Small intestine (tissue), 7 donors: ENCODE results near the gene LRRC56. TPM values are rescaled to one million over a fixed set of nuclear protein-coding genes. Genes with fewer than 3 reads are reported as not detected.

Experiments used
- DNase-seq, 2 donors: peaks; one replicate each; pipeline versions ENCODE4 v3.0.0 to v3.0.0-alpha.2; 2013
- FAIRE-seq: peaks from 2 replicates; lab custom pipeline; 2012; peaks lifted over from hg19 to GRCh38; lab: Jason Lieb, UNC
- H3K27ac ChIP-seq, 3 donors: one replicate each; pipeline ENCODE4 v1.5.1; 2013; ENCODE audit warnings: low read length in 2 of 3, mild to moderate bottlenecking in 2 of 3, control low read depth in 1 of 3, inconsistent platforms in 1 of 3, low read depth in 1 of 3, moderate library complexity in 1 of 3
- H3K27me3 ChIP-seq, 3 donors: one replicate each; pipeline ENCODE4 v1.6.1; 2013; ENCODE audit warnings: low read length in 3 of 3, inconsistent platforms in 1 of 3; ENCODE audit not compliant: control insufficient read depth in 3 of 3, insufficient read depth in 3 of 3
- H3K36me3 ChIP-seq, 3 donors: one replicate each; pipeline ENCODE4 v1.6.1; 2013; ENCODE audit warnings: low read length in 3 of 3, inconsistent platforms in 1 of 3, low read depth in 1 of 3, mild to moderate bottlenecking in 1 of 3, moderate library complexity in 1 of 3; ENCODE audit not compliant: control insufficient read depth in 3 of 3, insufficient read depth in 2 of 3
- H3K4me1 ChIP-seq, 3 donors: one replicate each; pipeline ENCODE4 v1.6.1; 2013; ENCODE audit warnings: low read length in 2 of 3, inconsistent platforms in 1 of 3, low read depth in 1 of 3, mild to moderate bottlenecking in 1 of 3, moderate library complexity in 1 of 3; ENCODE audit not compliant: control insufficient read depth in 3 of 3, insufficient read depth in 2 of 3
- H3K4me3 ChIP-seq, 3 donors: one replicate each; pipeline ENCODE4 v1.5.1; 2013; ENCODE audit warnings: low read length in 3 of 3, control low read depth in 1 of 3, inconsistent platforms in 1 of 3, low read depth in 1 of 3, mild to moderate bottlenecking in 1 of 3, moderate library complexity in 1 of 3
- H3K9me3 ChIP-seq, 2 donors: one replicate each; pipeline ENCODE4 v1.6.1; 2013; ENCODE audit warnings: low read depth in 1 of 2, low read length in 1 of 2; ENCODE audit not compliant: control insufficient read depth in 2 of 2, insufficient read depth in 1 of 2
- WGBS, 3 donors: extraction: QIAGEN DNeasy Blood & Tissue Kit; methylation state at CpG; one replicate each; pipeline ENCODE4 v1.1.7; 2013; 5-methylcytosine and 5-hydroxymethylcytosine counted together
- polyA plus RNA-seq, 4 donors: library from polyadenylated mRNA; stranded (reverse) in 3 of 4; unstranded in 1 of 4; fragments of 200-250 nt in 3 of 4; fragments of 120-200 nt in 1 of 4; gene quantifications; one replicate each; pipeline versions ENCODE4 v1.2.1 to v1.2.3, GENCODE V29; 2013
- donor health status: healthy with polysubstance abuse.
- donor health status: control.
- donor health status: control.
- donor health status: Bipolar disorder and iron deficiency.
- donor health status: healthy.

Gene LRRC56
- polyA plus RNA-seq, 4 donors = 0.54 to 2.7 (median 1.0) TPM

DNA sequence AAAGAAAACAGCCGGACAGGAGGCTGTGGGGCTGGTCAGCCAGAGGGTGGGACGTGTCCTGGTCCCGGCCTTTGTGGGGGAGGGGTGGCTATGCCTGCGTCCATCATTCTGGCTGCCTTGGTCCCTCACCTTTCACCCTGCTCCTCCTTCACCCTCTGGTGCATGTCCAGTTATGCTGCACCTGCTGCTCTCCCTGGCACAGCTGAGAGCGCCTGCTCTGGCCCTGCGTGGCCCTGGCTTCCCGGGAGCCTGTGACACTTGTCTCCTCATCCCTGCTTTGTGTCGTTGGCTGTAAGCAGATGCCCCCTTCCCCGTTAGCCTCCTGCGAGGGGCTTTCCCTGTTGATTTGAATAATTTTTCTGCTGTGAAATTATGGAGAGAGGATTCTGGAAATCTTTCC is 55.6 kb downstream of the LRRC56 start:
- Histone ChIP-seq H3K4me3 (no peak overlapping the region), H3K4me1 (peaks cover 0 to 7% (median 0%) of the 10 kb centered on the region in 3 donors), H3K27me3 (no peaks in the 10 kb centered on the region), H3K36me3 (peaks cover 32 to 97% (median 47%) of the 10 kb centered on the region in 3 donors), H3K27ac (no peak overlapping the region), H3K9me3 (no peaks in the 10 kb centered on the region)
- DNase-seq = no peak
- WGBS, 3 donors = 90 to 98% (median 91%) methylated on average over 10 of the region's 10 CpGs
- no peak for FAIRE-seq

DNA sequence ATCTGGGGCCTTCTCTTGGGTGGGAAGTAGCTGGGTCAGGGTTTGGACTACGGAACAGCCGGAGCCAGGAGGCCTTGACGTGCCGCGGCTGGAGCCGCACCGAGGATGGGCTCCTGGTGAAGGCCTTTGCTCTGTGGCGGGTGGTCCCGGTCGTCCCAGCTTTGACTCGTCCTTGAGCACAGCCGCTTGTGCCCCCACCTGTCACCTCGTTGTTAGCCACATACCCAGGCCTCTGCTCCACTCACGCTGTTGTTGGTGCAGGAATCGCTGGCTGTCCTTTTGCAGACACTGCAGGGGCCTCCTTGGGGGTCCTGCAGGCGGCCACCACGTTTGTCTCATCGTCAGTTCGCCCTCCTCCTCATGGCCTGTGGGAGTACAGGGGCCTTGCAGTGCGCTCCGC is 56.0 kb downstream of the LRRC56 start:
- 94 to 97% (median 97%) methylated on average over 18 to 21 of the region's 21 CpGs for WGBS, 3 donors
- Histone ChIP-seq H3K4me3 (no peak overlapping the region), H3K27me3 (no peaks in the 10 kb centered on the region), H3K27ac (no peak overlapping the region), H3K36me3 (peaks cover 32 to 97% (median 49%) of the 10 kb centered on the region in 3 donors), H3K4me1 (peaks cover 0 to 2% (median 0%) of the 10 kb centered on the region in 3 donors), H3K9me3 (no peaks in the 10 kb centered on the region)
- FAIRE-seq (no peak), DNase-seq (no peak)

DNA sequence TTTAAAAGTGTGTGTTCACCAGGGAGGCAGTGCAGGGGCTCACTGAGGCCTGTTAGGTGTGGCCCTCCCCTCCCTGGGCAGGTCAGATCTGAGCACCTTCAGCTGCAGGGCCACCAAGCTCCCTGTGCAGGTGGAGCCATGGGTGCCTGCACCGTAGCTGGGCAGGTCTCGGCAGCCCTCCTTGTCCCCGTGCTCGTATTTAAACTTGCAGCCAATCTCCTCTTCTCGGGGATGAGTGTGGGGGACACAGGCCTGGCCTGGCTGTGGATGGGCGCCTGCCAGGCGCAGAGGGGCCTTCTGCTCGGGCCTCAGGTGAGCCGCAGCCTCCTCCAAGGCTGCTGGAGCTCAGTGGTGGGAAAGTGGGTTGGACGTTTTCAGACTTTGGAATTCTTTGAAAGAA is 58.1 kb downstream of the LRRC56 start:
- Histone ChIP-seq H3K27me3 (no peaks in the 10 kb centered on the region), H3K36me3 (peaks cover 44 to 97% (median 49%) of the 10 kb centered on the region in 3 donors), H3K9me3 (no peaks in the 10 kb centered on the region), H3K4me3 (no peak overlapping the region), H3K27ac (no peak overlapping the region), H3K4me1 (no peaks in the 10 kb centered on the region)
- FAIRE-seq (no peak), DNase-seq (no peak)
- WGBS, 3 donors = 91 to 93% (median 92%) methylated on average over 10 of the region's 10 CpGs

DNA sequence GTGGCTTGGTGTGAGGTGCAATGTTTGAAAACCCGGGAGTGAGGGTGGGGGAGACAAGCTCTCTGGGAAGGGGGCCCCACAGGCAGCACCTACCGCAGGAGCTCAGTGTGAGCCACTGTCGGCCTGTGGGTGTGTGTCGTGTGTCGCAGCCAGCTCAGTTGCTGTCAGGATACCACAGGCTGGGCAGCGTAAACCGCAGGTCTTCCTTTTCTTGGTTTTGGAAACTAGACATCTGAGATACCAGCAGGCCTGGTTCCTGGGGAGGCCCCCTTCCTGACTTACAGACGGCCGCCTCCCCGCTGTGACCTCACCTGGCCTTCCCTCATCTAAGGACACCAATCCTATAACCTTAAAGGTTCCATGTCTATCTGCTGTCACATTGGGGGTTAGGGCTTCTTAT is 59.0 kb downstream of the LRRC56 start:
- no peak for FAIRE-seq

DNA sequence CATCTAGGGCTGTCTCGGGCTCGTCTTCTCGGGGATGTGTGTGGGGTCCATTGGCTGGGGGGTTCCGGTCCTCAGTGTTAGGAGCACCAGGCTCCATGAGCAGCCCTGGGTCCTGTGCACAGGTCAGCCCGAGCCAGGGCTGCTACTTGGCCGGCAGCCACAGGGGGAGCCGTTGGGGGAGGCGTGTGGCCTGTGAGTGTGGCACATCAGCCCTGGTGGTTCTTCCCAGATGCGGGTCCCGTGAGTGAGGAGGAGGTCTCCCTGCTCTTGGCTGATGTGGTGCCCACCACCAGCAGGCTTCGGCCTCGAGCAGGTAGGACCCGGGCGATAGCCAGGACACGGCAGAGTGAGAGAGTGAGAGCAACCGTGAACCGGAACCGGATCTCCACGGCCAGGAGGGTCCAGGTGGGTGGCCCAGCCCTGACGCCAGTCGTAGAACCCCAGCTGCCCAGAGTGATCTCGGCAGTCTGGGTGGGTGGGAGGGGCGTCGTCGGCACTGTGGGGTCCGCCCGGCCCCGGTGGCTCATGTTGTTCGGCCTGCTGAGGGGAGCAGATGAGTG is 59.9 kb downstream of the LRRC56 start:
- Histone ChIP-seq H3K4me3 (no peak overlapping the region), H3K27ac (no peak overlapping the region), H3K36me3 (peaks cover 45 to 96% (median 46%) of the 10 kb centered on the region in 3 donors), H3K9me3 (no peaks in the 10 kb centered on the region), H3K27me3 (no peaks in the 10 kb centered on the region), H3K4me1 (no peaks in the 10 kb centered on the region)
- FAIRE-seq = no peak
- DNase-seq = no peak
- 92 to 96% (median 94%) methylated on average over 23 to 29 of the region's 29 CpGs for WGBS, 3 donors

More for the DNA sequence above, 59.0 kb downstream of the LRRC56 start:
- peaks cover 43 to 95% (median 43%) of the 10 kb centered on the region in 3 donors for H3K36me3 ChIP-seq
- no peak for DNase-seq
- H3K27ac ChIP-seq = no peak overlapping the region
- no peak overlapping the region for H3K4me3 ChIP-seq
- no peaks in the 10 kb centered on the region for H3K27me3 ChIP-seq
- H3K9me3 ChIP-seq = no peaks in the 10 kb centered on the region
- whole genome bisulfite sequencing, 3 donors = 81 to 85% (median 84%) methylated on average over 10 of the region's 10 CpGs
- no peaks in the 10 kb centered on the region for H3K4me1 ChIP-seq

DNA sequence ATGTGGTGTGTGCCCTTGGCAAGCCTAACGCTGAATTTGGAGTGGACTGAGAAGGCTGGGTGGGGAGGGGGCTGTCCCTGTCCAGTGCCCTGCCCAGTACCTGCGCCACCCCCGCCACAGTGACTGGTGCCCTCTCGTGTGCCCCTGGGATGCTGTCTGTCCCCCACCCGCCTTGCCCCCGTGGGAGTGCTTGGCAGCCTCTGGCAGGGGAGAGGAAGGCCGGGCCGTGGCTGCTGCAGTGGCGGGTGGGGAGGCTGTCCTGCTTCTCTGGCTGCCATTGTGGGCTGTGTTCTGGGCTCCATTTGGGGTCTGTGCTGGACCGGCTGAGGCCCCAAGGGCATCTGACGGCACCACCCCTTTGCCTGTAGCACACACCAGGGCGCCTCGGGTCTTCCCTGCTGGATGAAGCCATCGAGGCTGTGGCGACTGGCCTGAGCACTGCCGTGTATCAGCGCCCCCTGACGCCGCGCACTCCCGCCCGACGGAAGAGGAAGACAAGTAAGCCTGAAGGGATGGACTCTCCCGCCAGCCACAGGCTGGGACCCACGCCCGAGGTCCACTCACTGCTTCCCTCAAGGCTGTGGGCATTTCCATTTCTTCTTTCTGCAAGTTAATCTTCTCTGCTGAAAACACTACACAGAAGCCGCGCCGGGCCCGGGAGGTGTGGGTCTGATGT is 60.8 kb downstream of the LRRC56 start:
- FAIRE-seq (no peak), DNase-seq (no peak)
- Histone ChIP-seq H3K4me3 (no peak overlapping the region), H3K27ac (no peak overlapping the region), H3K27me3 (no peaks in the 10 kb centered on the region), H3K36me3 (peaks cover 42 to 96% (median 44%) of the 10 kb centered on the region in 3 donors), H3K9me3 (no peaks in the 10 kb centered on the region), H3K4me1 (no peaks in the 10 kb centered on the region)
- WGBS, 3 donors = 92 to 95% (median 92%) methylated on average over 29 to 30 of the region's 30 CpGs

DNA sequence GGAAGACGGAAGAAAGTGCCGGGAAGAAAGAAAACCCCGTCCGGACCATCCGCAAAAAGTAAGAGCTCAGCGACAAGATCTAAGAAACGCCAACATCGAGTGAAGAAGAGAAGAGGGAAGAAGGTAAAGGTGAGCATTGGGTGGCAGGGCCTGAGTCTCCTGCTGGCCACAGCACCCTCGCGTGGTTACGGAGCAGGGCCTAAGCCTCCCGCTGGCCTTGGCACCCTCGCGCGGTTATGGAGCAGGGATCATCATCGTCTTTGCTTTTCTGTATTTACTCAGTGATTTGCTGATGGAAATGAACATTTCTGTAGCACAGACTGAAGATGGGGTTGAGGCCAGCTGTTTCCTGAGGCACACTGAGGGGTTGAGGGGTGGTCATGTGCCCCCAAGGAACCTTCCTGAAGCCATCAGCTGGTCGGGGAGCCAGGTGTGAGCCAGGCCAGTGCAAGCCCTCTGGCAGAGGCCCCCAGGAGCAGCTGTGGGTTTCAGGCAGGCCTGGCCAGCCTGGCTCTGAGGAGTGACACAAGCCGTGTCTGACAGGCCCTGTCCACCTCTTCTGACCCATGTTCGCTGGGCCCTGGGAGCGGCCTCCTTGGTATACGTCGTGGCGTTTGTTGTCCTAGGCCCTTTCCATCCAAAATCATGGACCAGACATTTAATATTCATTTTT is 64.4 kb downstream of the LRRC56 start:
- DNase-seq (no peak), FAIRE-seq (no peak)
- 94 to 95% (median 95%) methylated on average over 23 of the region's 23 CpGs for WGBS, 3 donors
- H3K4me3 ChIP-seq = no peak overlapping the region
- H3K27me3 ChIP-seq = no peaks in the 10 kb centered on the region
- H3K27ac ChIP-seq = no peak overlapping the region
- H3K9me3 ChIP-seq = no peaks in the 10 kb centered on the region
- peaks cover 39 to 98% (median 45%) of the 10 kb centered on the region in 3 donors for H3K36me3 ChIP-seq
- H3K4me1 ChIP-seq = no peaks in the 10 kb centered on the region

DNA sequence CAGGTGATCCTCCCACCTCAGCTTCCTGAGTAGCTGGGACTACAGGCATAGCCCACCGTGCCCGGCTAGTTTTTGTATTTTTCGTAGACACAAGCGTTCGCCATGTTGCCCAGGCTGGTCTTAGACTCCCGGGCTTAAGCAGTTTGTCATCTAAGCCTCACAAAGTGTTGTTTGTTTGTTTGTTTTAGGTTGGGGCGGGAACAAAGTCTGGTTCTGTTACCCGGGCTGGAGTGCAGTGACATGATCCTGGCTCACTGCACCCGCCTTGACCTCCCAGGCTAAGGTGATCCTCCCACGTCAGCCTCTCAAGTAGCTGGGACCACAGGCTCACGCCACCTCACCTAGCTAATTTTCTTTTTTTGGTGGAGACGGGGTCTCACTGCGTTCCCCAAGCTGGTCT is 65.8 kb downstream of the LRRC56 start:
- FAIRE-seq (no peak), DNase-seq (no peak)
- no peaks in the 10 kb centered on the region for H3K9me3 ChIP-seq
- peaks cover 45 to 98% (median 48%) of the 10 kb centered on the region in 3 donors for H3K36me3 ChIP-seq
- no peak overlapping the region for H3K27ac ChIP-seq
- no peaks in the 10 kb centered on the region for H3K4me1 ChIP-seq
- WGBS, 3 donors = 89 to 92% (median 90%) methylated on average over 13 of the region's 13 CpGs
- H3K27me3 ChIP-seq = no peaks in the 10 kb centered on the region
- no peak overlapping the region for H3K4me3 ChIP-seq
